Measurements from ENCODE around the gene GUCY2C.

GRCh38 chr12:14570231-14570630 lies 126.2 kb downstream of the GUCY2C start:
- TF ChIP-seq CTCF (conservative IDR thresholded peaks at IDR 0.05 in 1 of 2, IDR thresholded peaks at IDR 0.05 in 1 of 2; ENCODE audit: extremely low read depth in 1 of 2, insufficient read depth in 1 of 2, low read depth in 1 of 2, low read length in 2 of 2), result no peak
- TF ChIP-seq EZH2 (IDR thresholded peaks at IDR 0.05; ENCODE audit: borderline replicate concordance, low read length), result no peak
